Omental fat pad (tissue), 4 donors: ENCODE results near the gene MRAS. TPM values are rescaled to one million over a fixed set of nuclear protein-coding genes. Genes with fewer than 3 reads are reported as not detected.

Experiments used
- ATAC-seq: fragments of 150-250 bp; one replicate; pipeline ENCODE4 v1.9.1; 2016; ENCODE audit warnings: mild to moderate bottlenecking, moderate library complexity; ENCODE audit not compliant: low FRiP score
- DNase-seq: peaks from one replicate; pipeline ENCODE4 v3.0.0-alpha.2; 2019; ENCODE audit warnings: low spot score
- total RNA-seq, 4 donors: library from RNA; depleted of rRNA; stranded (reverse); fragments of >200 nt; gene quantifications; one replicate each; pipeline ENCODE4 v1.1.0, GENCODE V29; 2016
- TF ChIP-seq, protein P1 (sequence below), 3 donors: fragments of 450-650 bp; IDR thresholded peaks; one replicate each; pipeline ENCODE4 v1.5.1; 2016 to 2017; ENCODE audit warnings: antibody characterized with exemption in 3 of 3, mild to moderate bottlenecking in 3 of 3, moderate library complexity in 2 of 3

MRAS gene
- total RNA-seq, 4 donors from 2014 or later = 63.1 to 210 (median 106) TPM

- DNase-seq (no peak), ATAC-seq (no peak)
These were observed 2.8 kb downstream of the MRAS start for GRCh38 chr3:138351151-138351550.

DNA sequence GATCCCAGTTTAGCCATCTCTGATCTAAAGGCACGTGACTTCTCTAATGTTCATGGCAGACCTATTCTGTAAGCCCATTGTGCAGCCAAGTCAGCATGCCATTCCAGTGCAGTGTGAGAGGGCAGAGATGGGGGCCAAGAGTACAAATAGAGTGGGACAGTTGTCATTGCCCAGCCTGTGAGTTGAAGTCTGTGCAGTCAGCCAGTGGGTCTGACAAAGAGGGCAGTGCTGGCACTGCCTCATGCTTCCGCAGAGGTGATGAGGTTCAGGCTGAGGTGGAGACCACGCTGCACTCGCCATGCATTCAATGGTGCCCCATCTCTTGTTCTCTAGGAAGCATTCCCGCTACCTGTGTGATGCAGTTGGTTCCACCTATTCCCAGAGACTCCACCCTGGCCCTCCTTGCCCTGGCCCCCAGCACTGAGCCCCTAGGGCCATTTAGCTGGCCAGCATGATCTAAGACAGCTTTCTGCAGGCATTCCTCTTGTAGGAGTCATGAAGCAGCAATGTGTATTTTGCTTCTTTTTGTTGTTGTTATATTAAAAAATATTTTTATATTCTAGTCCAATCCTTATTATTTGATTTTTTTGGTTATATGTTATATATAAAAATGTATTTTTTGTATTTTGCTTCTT lies 3.7 kb downstream of the MRAS start:
- TF ChIP-seq, protein P1, sequence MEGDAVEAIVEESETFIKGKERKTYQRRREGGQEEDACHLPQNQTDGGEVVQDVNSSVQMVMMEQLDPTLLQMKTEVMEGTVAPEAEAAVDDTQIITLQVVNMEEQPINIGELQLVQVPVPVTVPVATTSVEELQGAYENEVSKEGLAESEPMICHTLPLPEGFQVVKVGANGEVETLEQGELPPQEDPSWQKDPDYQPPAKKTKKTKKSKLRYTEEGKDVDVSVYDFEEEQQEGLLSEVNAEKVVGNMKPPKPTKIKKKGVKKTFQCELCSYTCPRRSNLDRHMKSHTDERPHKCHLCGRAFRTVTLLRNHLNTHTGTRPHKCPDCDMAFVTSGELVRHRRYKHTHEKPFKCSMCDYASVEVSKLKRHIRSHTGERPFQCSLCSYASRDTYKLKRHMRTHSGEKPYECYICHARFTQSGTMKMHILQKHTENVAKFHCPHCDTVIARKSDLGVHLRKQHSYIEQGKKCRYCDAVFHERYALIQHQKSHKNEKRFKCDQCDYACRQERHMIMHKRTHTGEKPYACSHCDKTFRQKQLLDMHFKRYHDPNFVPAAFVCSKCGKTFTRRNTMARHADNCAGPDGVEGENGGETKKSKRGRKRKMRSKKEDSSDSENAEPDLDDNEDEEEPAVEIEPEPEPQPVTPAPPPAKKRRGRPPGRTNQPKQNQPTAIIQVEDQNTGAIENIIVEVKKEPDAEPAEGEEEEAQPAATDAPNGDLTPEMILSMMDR (IDR thresholded peaks at IDR 0.05) = no peak
- ATAC-seq = no peak
- DNase-seq = no peak

More at GRCh38 chr3:138351151-138351550, 2.8 kb downstream of the MRAS start:
- TF ChIP-seq, protein P1 (IDR thresholded peaks at IDR 0.05) = no peak

DNA sequence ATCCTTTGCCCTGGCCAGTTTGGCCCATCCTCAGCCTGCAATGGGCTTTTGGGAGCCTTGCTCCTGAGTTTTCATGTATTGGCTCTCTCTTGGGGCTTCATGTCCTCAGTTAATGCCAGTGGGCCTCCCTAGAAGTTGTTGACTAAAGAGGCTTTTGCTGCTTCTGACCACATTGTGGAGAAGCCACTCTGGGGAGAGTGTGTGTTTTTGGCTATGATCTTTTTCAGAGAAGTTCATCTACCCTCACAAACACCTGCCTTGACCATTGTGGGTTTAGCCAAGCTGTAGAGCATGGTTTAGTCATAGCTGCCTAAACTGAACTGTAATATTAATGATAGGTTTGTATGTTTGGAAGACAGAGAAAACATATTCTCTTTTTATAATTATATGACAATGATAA lies 6.0 kb downstream of the MRAS start:
- ATAC-seq = no peak
- no peak for DNase-seq
- TF ChIP-seq, protein P1 (IDR thresholded peaks at IDR 0.05) = no peak

GRCh38 chr3:138355071-138355470 lies 6.7 kb downstream of the MRAS start:
- DNase-seq (no peak), ATAC-seq (no peak)
- TF ChIP-seq, protein P1 (IDR thresholded peaks at IDR 0.05) = no peak

DNA sequence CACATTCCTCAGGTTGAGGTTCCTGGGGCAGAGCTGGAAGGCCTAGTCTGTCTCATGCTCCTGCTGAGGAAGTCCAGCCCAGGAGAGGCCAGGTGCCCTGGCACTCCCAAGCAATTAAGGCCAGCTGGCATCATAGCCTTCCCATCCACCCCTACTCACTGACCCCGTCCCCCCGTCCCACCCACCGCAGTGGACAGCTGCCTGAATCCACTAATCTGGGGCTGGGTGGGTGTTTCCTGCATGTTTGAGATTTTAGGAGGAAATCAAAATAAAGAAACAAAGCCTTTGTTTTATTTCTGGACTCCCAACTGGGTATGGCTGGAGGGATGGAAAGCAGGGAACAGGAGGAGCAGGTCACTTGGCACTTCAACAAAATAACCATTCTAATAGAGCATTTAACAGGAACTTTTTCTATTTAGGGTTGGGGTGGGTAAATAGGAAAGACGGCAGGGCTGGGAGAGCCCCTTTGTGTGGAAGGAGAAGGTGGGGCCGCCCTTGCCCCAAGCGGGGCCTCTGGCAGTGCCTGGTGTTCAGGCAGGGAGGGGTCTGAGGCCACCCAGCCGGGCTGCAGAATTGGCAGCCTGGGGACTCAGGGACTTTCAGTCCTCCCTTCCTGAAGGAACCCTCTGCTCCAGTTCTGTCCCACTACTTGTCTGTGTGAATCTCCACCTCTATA lies 8.5 kb downstream of the MRAS start:
- DNase-seq (no peak), ATAC-seq (no peak)
- TF ChIP-seq, protein P1 (IDR thresholded peaks at IDR 0.05) = no peak

- TF ChIP-seq, protein P1 (IDR thresholded peaks at IDR 0.05) = no peak
- ATAC-seq (no peak), DNase-seq (no peak)
These were observed 11.0 kb downstream of the MRAS start for GRCh38 chr3:138359148-138359918.
